H1 (cell line): ENCODE measurements around the gene TNS1. TPM values are rescaled to one million over a fixed set of nuclear protein-coding genes. Genes with fewer than 3 reads are reported as not detected.

ENCODE experiments used
- CTCF ChIA-PET: fragments of 300-600 bp; sonication (Branson Sonifier 250); formaldehyde crosslinking; loops from one replicate; lab custom pipeline; 2021; ENCODE audit not compliant: partially characterized antibody; lab: Charles Lee
- POLR2A ChIA-PET: fragments of 300-600 bp; sonication (Branson Sonifier 250); formaldehyde crosslinking; loops from one replicate; lab custom pipeline; 2021; ENCODE audit warnings: inconsistent platforms; ENCODE audit not compliant: partially characterized antibody; lab: Charles Lee
- DNase-seq, 2 experiments: peaks; one replicate each; pipeline versions ENCODE4 v3.0.0 to v3.0.0-alpha.2; 2010 to 2022; ENCODE audit warnings: low spot score in 2 of 2, low read depth in 1 of 2, mixed read lengths in 1 of 2
- FAIRE-seq: peaks from 2 replicates; lab custom pipeline; 2011; peaks lifted over from hg19 to GRCh38; lab: Jason Lieb, UNC
- H2AFZ ChIP-seq: 2 replicates; pipeline ENCODE4 v1.8.1; 2012; ENCODE audit warnings: low read length, inconsistent platforms
- H2AK5ac ChIP-seq: 2 replicates; pipeline ENCODE4 v1.6.1; 2013; ENCODE audit warnings: low read depth, low read length
- H2BK120ac ChIP-seq: replicated peaks from 2 replicates; pipeline ENCODE3; 2013; ENCODE audit warnings: low read depth, low read length, inconsistent platforms
- H2BK12ac ChIP-seq: 2 replicates; pipeline ENCODE4 v1.6.1; 2013; ENCODE audit warnings: low read depth, low read length
- H2BK15ac ChIP-seq: 2 replicates; pipeline ENCODE4 v1.6.1; 2013; ENCODE audit warnings: low read length
- H2BK20ac ChIP-seq: 2 replicates; pipeline ENCODE4 v1.6.1; 2013; ENCODE audit warnings: low read length
- H2BK5ac ChIP-seq: 2 replicates; pipeline ENCODE4 v1.6.1; 2013; ENCODE audit warnings: low read depth, low read length
- H3K14ac ChIP-seq: 2 replicates; pipeline ENCODE4 v1.6.1; 2013; ENCODE audit warnings: inconsistent platforms; ENCODE audit not compliant: insufficient read length
- H3K18ac ChIP-seq: 2 replicates; pipeline ENCODE4 v1.6.1; 2013; ENCODE audit warnings: low read length; ENCODE audit errors: extremely low read depth
- H3K23ac ChIP-seq: 2 replicates; pipeline ENCODE4 v1.6.1; 2013; ENCODE audit warnings: inconsistent platforms; ENCODE audit not compliant: insufficient read length
- H3K23me2 ChIP-seq: 2 replicates; pipeline ENCODE4 v1.6.1; 2013; ENCODE audit warnings: low read depth, low read length
- H3K27ac ChIP-seq: 2 replicates; pipeline ENCODE4 v1.6.1; 2011; ENCODE audit warnings: low read depth, low read length, inconsistent platforms
- H3K27me3 ChIP-seq, 4 experiments: replicated peaks in 1 of 4; 1 replicate in 1 of 4; 2 replicates in 3 of 4; pipeline versions ENCODE4 v1.6.1 to v1.8.1; 2011 to 2013; ENCODE audit warnings: low read length in 3 of 4, mild to moderate bottlenecking in 3 of 4, inconsistent platforms in 2 of 4, mixed read lengths in 2 of 4, moderate library complexity in 1 of 4; ENCODE audit not compliant: control insufficient read depth in 3 of 4, insufficient read depth in 3 of 4; ENCODE audit errors: extremely low read depth in 1 of 4
- H3K36me3 ChIP-seq, 4 experiments: 2 replicates each; pipeline versions ENCODE4 v1.6.1 to v1.8.1; 2011 to 2013; ENCODE audit warnings: mild to moderate bottlenecking in 4 of 4, low read length in 3 of 4, moderate library complexity in 2 of 4, control low read depth in 1 of 4, inconsistent platforms in 1 of 4; ENCODE audit not compliant: insufficient read depth in 4 of 4, control insufficient read depth in 2 of 4
- H3K4ac ChIP-seq: replicated peaks from 2 replicates; pipeline ENCODE3; 2013; ENCODE audit warnings: low read length, low read depth, mixed read lengths, inconsistent platforms; ENCODE audit not compliant: insufficient read length
- H3K4me1 ChIP-seq, 4 experiments: replicated peaks in 1 of 4; 1 replicate in 1 of 4; 2 replicates in 3 of 4; pipeline versions ENCODE4 v1.6.1 to v1.8.1; 2011 to 2013; ENCODE audit warnings: low read length in 3 of 4, inconsistent platforms in 2 of 4, mixed read lengths in 1 of 4; ENCODE audit not compliant: insufficient read depth in 4 of 4, control insufficient read depth in 3 of 4
- H3K4me2 ChIP-seq, 2 experiments: 2 replicates each; pipeline versions ENCODE4 v1.6.1 to v1.8.1; 2011 to 2013; ENCODE audit warnings: low read depth in 2 of 2, low read length in 2 of 2, control low read depth in 1 of 2, inconsistent platforms in 1 of 2, mild to moderate bottlenecking in 1 of 2; ENCODE audit not compliant: insufficient read depth in 1 of 2
- H3K4me3 ChIP-seq, 4 experiments: fragments of 200-600, 300-600 bp in 1 of 4; sonication (generic), shearing (Covaris generic), sonication (Bioruptor Twin) in 1 of 4; 2 replicates each; pipeline versions ENCODE4 v1.5.1 to v1.8.1; 2011 to 2016; ENCODE audit warnings: low read length in 4 of 4, low read depth in 3 of 4, control low read depth in 2 of 4, inconsistent platforms in 2 of 4, mild to moderate bottlenecking in 2 of 4, mixed read lengths in 1 of 4, moderate library complexity in 1 of 4; ENCODE audit not compliant: insufficient read depth in 2 of 4; ENCODE audit errors: extremely low read depth in 1 of 4
- H3K56ac ChIP-seq: replicated peaks from 2 replicates; pipeline ENCODE3; 2013; ENCODE audit warnings: low read depth, mild to moderate bottlenecking, mixed read lengths, low read length, inconsistent platforms; ENCODE audit not compliant: insufficient read length
- H3K79me1 ChIP-seq: 2 replicates; pipeline ENCODE4 v1.6.1; 2013; ENCODE audit warnings: low read depth, low read length, control low read depth
- H3K79me2 ChIP-seq, 2 experiments: 2 replicates each; pipeline versions ENCODE4 v1.6.1 to v1.8.1; 2012 to 2013; ENCODE audit warnings: low read length in 2 of 2, mild to moderate bottlenecking in 2 of 2, inconsistent platforms in 1 of 2; ENCODE audit not compliant: insufficient read depth in 2 of 2, control insufficient read depth in 1 of 2
- H3K9ac ChIP-seq, 4 experiments: replicated peaks in 1 of 4; 1 replicate in 1 of 4; 2 replicates in 3 of 4; pipeline versions ENCODE4 v1.6.1 to v1.8.1; 2011 to 2013; ENCODE audit warnings: low read depth in 3 of 4, low read length in 3 of 4, control low read depth in 2 of 4, mild to moderate bottlenecking in 2 of 4, moderate library complexity in 2 of 4, inconsistent platforms in 1 of 4; ENCODE audit errors: extremely low read depth in 1 of 4
- H3K9me3 ChIP-seq, 2 experiments: 2 replicates each; pipeline versions ENCODE4 v1.6.1 to v1.8.1; 2012 to 2013; ENCODE audit warnings: mild to moderate bottlenecking in 2 of 2, moderate library complexity in 2 of 2, control low read depth in 1 of 2, inconsistent platforms in 1 of 2, low read depth in 1 of 2, low read length in 1 of 2, mixed read lengths in 1 of 2; ENCODE audit not compliant: insufficient read depth in 2 of 2
- H4K20me1 ChIP-seq, 2 experiments: replicated peaks in 1 of 2; 2 replicates each; pipeline versions ENCODE3 to v1.8.1; 2011 to 2013; ENCODE audit warnings: inconsistent platforms in 2 of 2, low read length in 2 of 2, mild to moderate bottlenecking in 1 of 2; ENCODE audit not compliant: insufficient read depth in 2 of 2, control insufficient read depth in 1 of 2
- H4K5ac ChIP-seq: 2 replicates; pipeline ENCODE4 v1.6.1; 2013; ENCODE audit warnings: low read length, low read depth, mixed read lengths, inconsistent platforms; ENCODE audit not compliant: insufficient read length
- H4K8ac ChIP-seq: 2 replicates; pipeline ENCODE4 v1.8.0; 2013; ENCODE audit warnings: mild to moderate bottlenecking, moderate library complexity, low read length, inconsistent platforms; ENCODE audit not compliant: insufficient read depth; ENCODE audit errors: extremely low read depth
- H4K91ac ChIP-seq: replicated peaks from 2 replicates; pipeline ENCODE3; 2013; ENCODE audit warnings: low read length, mixed read lengths, inconsistent platforms; ENCODE audit not compliant: insufficient read length
- CREB1 ChIP-seq: IDR thresholded peaks from 2 replicates; pipeline ENCODE4 v1.6.1; 2012; ENCODE audit warnings: inconsistent platforms
- CTBP2 ChIP-seq: IDR thresholded peaks from 2 replicates; pipeline ENCODE4 v1.7.0; 2011; ENCODE audit warnings: borderline replicate concordance, mild to moderate bottlenecking, moderate library complexity, mixed read lengths, low read length; ENCODE audit not compliant: insufficient read depth, insufficient read length
- HDAC6 ChIP-seq: IDR thresholded peaks from one replicate; pipeline ENCODE4 v1.7.1; 2012; ENCODE audit warnings: low read depth, mild to moderate bottlenecking, inconsistent platforms, low read length, moderate library complexity
- KDM5A ChIP-seq: fragments of 200-600 bp; IDR thresholded peaks from 2 replicates; pipeline ENCODE4 v1.7.1; 2012; ENCODE audit warnings: mild to moderate bottlenecking, low read length, inconsistent platforms, mixed read lengths
- PHF8 ChIP-seq: fragments of 200-600 bp; sonication (generic); conservative IDR thresholded peaks from 2 replicates; pipeline ENCODE4 v1.7.1; 2012; ENCODE audit warnings: low read depth, mild to moderate bottlenecking, inconsistent platforms, low read length, moderate library complexity
- POU5F1 ChIP-seq: IDR thresholded peaks from 2 replicates; pipeline ENCODE4 v1.6.1; 2011; ENCODE audit warnings: low read depth, mild to moderate bottlenecking, low read length, moderate library complexity
- RFX5 ChIP-seq: IDR thresholded peaks from 2 replicates; pipeline ENCODE4 v1.6.1; 2011; ENCODE audit warnings: low read depth, low read length, improper control_type of control experiment, borderline replicate concordance
- RXRA ChIP-seq: IDR thresholded peaks from 2 replicates; pipeline ENCODE4 v1.6.1; 2011; ENCODE audit warnings: low read depth, mild to moderate bottlenecking, low read length, moderate library complexity; ENCODE audit not compliant: insufficient read depth
- SAP30 ChIP-seq: fragments of 300-600 bp; sonication (generic); IDR thresholded peaks from 2 replicates; pipeline ENCODE4 v1.7.1; 2012; ENCODE audit warnings: low read length, moderate library complexity, mild to moderate bottlenecking, inconsistent platforms; ENCODE audit not compliant: insufficient read depth, insufficient replicate concordance
- SP1 ChIP-seq: IDR thresholded peaks from 2 replicates; pipeline ENCODE4 v1.6.1; 2011; ENCODE audit warnings: low read depth, low read length
- TAF1 ChIP-seq: IDR thresholded peaks from 2 replicates; pipeline ENCODE4 v1.6.1; 2011; ENCODE audit warnings: mild to moderate bottlenecking, low read depth, low read length
- TEAD4 ChIP-seq: IDR thresholded peaks from 2 replicates; pipeline ENCODE4 v1.6.1; 2012; ENCODE audit warnings: low read depth, low read length, inconsistent platforms, mixed read lengths
- WGBS, 2 experiments: shearing (Covaris generic) in 1 of 2; methylation state at CpG; one replicate each; pipeline versions ENCODE4 v1.1.6 to v1.1.7; 2013 to 2015; ENCODE audit warnings: low lambda C conversion rate in 2 of 2, mixed read lengths in 2 of 2, inconsistent platforms in 1 of 2, low coverage in 1 of 2, missing lambda C conversion rate in 1 of 2; ENCODE audit not compliant: insufficient replicate concordance in 2 of 2, insufficient coverage in 1 of 2, insufficient read length in 1 of 2; ENCODE audit errors: extremely low coverage in 1 of 2, missing lambda C conversion rate in 1 of 2; 5-methylcytosine and 5-hydroxymethylcytosine counted together
- polyA plus RNA-seq, 7 experiments: library from polyadenylated mRNA; depleted of rRNA in 3 of 7; stranded (reverse) in 5 of 7; unstranded in 2 of 7; fragments of >200 nt in 5 of 7; fragments of 200-250 nt in 2 of 7; gene quantifications; 1 replicate in 5 of 7; 2 replicates in 1 of 7; 4 replicates in 1 of 7; pipeline versions ENCODE4 v1.2.1 to v1.2.3, GENCODE V29; 2011 to 2013; ENCODE audit warnings: missing spikeins in 2 of 7, mixed read lengths in 2 of 7
- total RNA-seq: library from RNA; stranded (reverse); fragmentation: NEBNext Ultra II Directional; extraction: Animal tissue kit (Norgen Biotek cat#: 25700); gene quantifications from 2 replicates; pipeline ENCODE4 v1.2.1, GENCODE V29; 2021
- TF ChIP-seq, protein P1 (sequence below): IDR thresholded peaks from 2 replicates; pipeline ENCODE4 v1.6.1; 2012; ENCODE audit warnings: inconsistent platforms

The TNS1 gene
- total and polyA plus RNA-seq, 2 of the 8 experiments (the other 6 are each of a cell fraction or from before 2014, with no cell fraction given), result 1.5 to 5.1 TPM

DNA sequence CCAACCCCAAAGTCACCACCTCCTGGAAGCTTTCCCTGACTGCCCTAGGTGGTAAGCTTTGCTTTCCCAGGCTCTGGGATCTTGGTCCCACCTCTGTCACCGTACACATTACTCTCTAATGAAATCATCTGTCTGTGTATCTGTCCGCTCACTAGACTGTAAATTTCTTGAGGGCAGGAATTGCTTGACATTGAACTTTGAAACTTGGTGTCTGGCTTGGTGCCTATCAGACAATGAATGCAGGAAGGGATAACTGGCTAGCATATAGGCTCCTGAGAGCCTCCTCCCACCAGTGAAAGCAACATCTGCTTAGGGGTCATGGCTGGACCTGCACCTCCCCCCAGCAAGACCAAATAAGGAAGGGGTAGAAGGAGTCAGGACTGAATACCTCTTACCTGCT is 155.7 kb downstream of the TNS1 start:
- no peaks in the 10 kb centered on the region; a peak in 1 of 7 replicates for H3K4me1 ChIP-seq
- no peak overlapping the region for H2AFZ ChIP-seq
- WGBS, 2 experiments, result 90% methylated on average over 2 of the region's 2 CpGs; no CpG with 5 or more reads in 1 of the 2 experiments
- no peak overlapping the region for H4K91ac ChIP-seq
- no peaks in the 10 kb centered on the region for H4K20me1 ChIP-seq
- H3K14ac ChIP-seq, result no peak overlapping the region
- no peak overlapping the region for H2BK20ac ChIP-seq
- H3K4me2 ChIP-seq, result no peak overlapping the region
- no peak overlapping the region for H4K5ac ChIP-seq
- H3K4ac ChIP-seq, result no peak overlapping the region
- H3K79me2 ChIP-seq, result no peaks in the 10 kb centered on the region
- no peak overlapping the region for H3K23ac ChIP-seq
- H2BK12ac ChIP-seq, result no peak overlapping the region
- no peaks in the 10 kb centered on the region; the same call in 1 of the 2 replicates for H3K23me2 ChIP-seq
- no peaks in the 10 kb centered on the region for H3K79me1 ChIP-seq
- DNase-seq (no peak), FAIRE-seq (no peak)
- H3K4me3 ChIP-seq, result no peak overlapping the region
- no peak overlapping the region for H2BK5ac ChIP-seq
- H3K27me3 ChIP-seq, result no peaks in the 10 kb centered on the region
- POLR2A ChIA-PET, result no interaction called here
- no peak overlapping the region for H3K18ac ChIP-seq
- TF ChIP-seq CTBP2, result no peak
- no peak for TF ChIP-seq RFX5
- TF ChIP-seq KDM5A, result no peak
- TF ChIP-seq SAP30, result no peak
- TF ChIP-seq PHF8, result no peak
- no peak for TF ChIP-seq CREB1
- no peak for TF ChIP-seq POU5F1
- no peak for TF ChIP-seq TAF1
- TF ChIP-seq SP1, result no peak
- TF ChIP-seq RXRA, result no peak
- TF ChIP-seq TEAD4, result no peak
- TF ChIP-seq, protein P1, sequence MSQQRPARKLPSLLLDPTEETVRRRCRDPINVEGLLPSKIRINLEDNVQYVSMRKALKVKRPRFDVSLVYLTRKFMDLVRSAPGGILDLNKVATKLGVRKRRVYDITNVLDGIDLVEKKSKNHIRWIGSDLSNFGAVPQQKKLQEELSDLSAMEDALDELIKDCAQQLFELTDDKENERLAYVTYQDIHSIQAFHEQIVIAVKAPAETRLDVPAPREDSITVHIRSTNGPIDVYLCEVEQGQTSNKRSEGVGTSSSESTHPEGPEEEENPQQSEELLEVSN, result no peak
- TF ChIP-seq HDAC6, result no peak
- H2BK120ac ChIP-seq, result no peak overlapping the region
- H3K56ac ChIP-seq, result no peak overlapping the region
- H2BK15ac ChIP-seq, result no peak overlapping the region
- no peak overlapping the region for H4K8ac ChIP-seq
- no peak overlapping the region for H2AK5ac ChIP-seq
- H3K9me3 ChIP-seq, result peaks cover 12 to 15% of the 10 kb centered on the region in 2 experiments
- H3K9ac ChIP-seq, result no peak overlapping the region
- H3K36me3 ChIP-seq, result no peaks in the 10 kb centered on the region
- CTCF ChIA-PET, result interaction anchor here (1.0 to 4.7 kb wide), 4 partner anchors 11 to 62 kb away, joined by 3 to 20 read pairs (median 8); no protein-coding TSS in a partner anchor
- no peak overlapping the region for H3K27ac ChIP-seq
